ENCODE data around the gene MINDY4. TPM values are rescaled to one million over a fixed set of nuclear protein-coding genes. Genes with fewer than 3 reads are reported as not detected.
"Not testable (repeated sequence)": the region's sequence is repeated elsewhere in the genome, so short reads cannot be mapped to it uniquely, and the experiment has no call there.

Gene MINDY4
- total RNA-seq, 1 donor from 2014 or later, result 2.0 TPM

GRCh38 chr7:30831936-30832335 is 60.7 kb downstream of the MINDY4 start:
- no peak for DNase-seq (ENCODE audit: low read depth)

- not testable (repeated sequence) for DNase-seq (ENCODE audit: low read depth)
These were observed 62.9 kb downstream of the MINDY4 start for GRCh38 chr7:30834017-30834674.

GRCh38 chr7:30835396-30835915 is 64.2 kb downstream of the MINDY4 start:
- DNase-seq (ENCODE audit: low read depth), result no peak

- no peak for DNase-seq (ENCODE audit: low read depth)
These were observed 65.8 kb downstream of the MINDY4 start for GRCh38 chr7:30836991-30837390.

DNA sequence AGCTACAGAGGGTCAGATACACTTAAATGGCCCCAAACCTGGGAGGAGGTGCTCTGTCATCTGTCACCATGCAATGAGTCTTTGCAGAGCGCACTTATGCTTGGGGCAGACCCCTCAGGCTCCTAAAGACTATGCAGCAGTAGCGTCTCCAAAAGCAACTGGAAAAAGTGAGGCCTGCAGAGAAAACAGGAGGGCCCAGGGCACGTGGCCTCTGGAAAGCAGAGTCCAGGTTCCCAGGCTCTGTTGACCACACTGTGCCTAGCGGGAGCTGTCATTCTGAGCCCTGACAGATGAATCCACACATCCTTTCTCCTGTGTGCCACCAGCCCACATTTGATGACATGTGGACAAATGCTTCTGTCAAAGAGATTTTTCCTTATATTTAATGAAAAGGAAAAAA is 66.4 kb downstream of the MINDY4 start:
- no peak for DNase-seq (ENCODE audit: low read depth)

DNA sequence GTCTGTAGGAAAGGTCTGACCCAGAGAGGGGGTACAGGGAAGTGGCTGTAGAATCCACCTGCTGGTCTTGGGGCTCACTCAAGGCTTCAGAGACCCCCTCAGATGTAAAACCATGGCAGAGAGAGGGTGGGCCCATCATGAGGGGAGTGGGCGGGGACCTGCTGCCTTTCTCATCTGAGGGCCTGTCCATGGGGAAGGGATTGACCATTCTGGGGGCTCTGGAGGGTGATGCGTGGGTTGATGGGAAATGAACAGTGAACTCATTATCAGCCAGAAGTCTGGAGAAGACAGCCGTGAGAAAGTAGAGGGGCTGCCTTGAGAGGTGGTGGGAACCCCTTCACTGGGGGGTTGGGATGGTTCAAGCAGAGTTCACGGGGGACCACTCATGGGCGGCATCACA is 66.8 kb downstream of the MINDY4 start:
- DNase-seq (ENCODE audit: low read depth), result no peak

GRCh38 chr7:30840141-30841024 is 69.2 kb downstream of the MINDY4 start:
- no peak for DNase-seq (ENCODE audit: low read depth)

DNA sequence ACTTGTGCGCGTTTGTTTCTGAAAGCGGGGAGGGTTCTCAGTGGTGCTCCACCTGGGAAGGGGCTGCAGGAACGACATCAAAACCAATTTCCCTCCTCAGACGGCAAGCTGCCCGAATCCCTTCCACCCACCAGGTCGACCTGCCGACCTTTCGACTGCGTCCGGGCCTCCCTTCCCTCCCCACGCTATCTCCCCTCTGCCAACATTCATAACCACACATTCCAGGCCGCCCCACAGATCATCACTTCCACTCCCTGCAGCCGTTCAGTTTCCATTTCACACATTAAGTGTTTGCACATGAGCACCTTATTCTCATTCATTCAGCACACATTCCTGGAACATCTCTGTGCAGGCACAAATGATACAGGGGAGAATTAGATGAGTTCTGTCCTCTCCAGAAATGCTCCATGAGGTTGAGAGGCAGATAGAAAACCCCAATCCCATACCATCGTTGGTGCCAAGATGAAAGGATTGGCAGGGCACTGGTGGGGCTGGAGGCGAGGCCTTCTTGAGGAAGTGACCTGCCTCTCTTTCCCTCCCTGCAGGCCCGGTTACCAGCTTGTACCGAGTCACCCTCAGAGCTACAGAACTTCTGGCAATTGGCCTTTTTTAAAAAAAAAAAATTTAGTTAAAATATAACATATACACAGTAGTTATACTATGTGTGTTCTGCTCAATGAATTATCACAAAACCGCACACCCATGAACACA is 70.0 kb downstream of the MINDY4 start:
- no peak for DNase-seq (ENCODE audit: low read depth)

DNA sequence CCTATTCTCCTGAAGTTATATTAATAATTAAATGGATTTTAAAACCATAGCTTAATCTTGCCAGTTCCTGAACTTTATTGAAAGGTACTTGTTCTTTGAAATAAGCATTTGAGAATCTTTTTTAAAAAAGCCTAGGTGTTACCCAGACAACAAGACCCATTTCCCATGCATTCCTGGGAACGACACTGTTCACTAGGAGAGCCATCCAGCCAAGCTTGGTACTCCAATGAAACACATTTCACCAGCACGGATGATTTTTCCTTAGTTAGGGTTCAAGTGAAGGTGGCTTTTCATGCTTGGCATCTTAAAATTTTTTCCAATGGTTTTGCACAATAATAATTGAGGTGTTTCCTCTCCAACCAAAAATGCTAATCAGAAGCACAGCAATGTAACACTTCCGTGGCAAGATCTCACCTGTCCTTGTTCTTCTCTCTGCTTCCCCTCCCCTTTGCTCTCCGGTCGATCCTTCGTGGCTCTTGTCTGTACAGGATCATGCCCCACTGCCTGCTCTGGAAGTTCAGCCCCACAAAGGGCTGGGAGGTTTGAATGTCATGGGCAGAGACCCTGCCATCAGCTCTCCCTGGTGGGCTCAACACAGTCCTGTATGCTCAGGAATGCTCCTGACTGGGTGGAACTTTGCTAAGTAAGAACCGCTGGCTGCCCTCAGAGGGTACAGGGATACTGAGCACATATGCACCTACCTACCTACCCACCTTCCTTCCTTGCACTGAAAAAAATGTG is 70.8 kb downstream of the MINDY4 start:
- no peak for DNase-seq (ENCODE audit: low read depth)

DNA sequence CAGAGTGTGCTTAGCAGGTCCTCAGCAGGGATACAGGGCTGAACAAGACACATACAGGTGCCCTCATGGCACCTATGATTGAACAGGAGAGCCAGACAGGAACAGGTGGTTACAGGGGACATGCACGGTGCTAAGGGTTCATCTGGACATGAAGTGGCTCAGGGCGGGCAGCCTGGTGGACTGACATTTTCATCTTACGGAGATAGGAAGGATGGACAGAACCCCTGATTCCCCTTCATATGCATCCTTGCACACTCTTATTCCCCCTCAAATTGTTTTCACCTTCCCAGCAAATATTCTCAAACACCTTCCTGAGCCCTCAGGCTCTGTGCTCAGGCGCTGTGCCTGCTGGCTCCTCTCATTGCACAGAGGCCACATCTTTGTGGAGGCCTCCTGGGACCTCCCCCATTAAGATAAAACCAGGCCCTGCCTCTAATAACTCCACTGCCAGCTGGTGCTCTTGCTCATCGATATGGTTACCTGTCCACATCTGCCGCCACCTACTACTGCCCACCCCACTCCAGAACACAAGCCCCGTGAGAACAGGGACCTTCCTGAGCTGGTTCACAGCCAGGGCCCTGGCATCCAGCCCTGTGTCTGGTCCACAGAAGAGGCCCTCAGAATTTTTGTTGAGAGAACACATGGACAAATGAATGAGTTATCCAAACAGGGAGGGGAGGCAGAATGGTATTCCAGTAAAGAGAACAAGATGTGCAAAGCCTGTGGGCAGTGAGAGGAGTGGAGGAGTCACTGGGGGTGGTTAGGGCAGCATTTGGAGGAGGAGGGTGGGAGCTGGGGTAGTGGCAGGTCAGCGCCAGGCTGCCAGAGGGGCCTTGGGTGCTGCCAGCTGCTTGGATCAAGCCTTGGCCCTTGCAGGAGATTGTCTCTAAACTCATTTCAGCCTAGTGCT is 71.6 kb downstream of the MINDY4 start:
- DNase-seq (ENCODE audit: low read depth), result no peak

DNA sequence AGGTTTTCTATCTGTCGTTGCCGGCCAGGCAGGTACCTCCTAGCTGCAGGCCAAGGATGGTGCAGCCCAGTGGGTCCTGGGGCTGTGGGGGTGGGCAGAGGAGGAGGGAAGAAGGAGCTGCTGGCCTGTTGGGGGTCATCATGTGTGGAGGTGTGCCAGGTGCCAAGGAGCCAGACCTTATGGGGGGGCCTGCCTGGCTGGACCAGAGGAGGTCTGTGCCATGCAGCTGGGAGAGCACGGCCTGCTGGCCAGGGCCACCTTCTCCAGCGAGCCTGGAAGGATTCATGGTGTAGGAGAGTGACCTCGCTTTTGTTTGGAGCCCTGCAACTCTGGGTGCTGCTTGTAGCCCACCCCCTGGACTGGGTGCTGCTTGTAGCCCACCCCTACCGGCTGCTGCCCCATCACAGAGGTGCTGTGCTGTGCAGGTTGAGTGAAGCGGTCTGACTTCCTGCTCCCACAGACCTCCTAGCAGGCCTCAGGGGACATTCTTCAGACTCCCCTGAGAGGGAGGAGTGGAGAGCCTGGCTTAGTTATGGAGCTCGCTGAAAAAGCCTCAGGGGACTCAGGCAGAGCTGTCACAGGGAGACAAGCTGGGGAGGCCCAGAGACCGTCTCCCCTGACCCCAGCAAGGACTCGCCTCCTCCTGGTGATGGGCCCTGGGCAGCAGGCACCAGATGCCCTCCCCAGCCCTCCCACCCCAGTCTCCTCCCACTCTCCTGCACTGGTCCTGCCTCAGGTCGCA is 72.7 kb downstream of the MINDY4 start:
- no peak for DNase-seq (ENCODE audit: low read depth)

DNA sequence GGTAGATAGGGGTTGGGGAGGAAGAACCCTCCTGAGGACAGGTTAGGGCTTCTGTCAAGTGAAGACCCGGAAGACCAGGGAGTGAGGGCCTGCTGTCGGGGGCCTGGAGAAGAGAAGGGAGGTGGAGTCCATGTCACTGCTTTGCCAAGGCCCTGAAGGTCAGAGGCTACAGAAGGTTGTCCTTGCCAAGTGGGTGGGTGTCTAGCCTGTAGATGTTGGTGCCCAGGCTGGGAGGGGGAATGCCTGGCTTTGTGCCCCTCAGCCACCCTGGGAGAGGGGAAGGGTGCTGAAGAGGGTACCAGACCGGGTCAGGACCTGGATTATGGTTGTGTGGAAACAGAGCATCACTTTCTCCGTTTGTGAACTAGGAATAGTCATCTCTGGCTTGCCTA is 73.3 kb downstream of the MINDY4 start:
- DNase-seq (ENCODE audit: low read depth), result no peak

GRCh38 chr7:30844916-30845315 is 73.7 kb downstream of the MINDY4 start:
- no peak for DNase-seq (ENCODE audit: low read depth)

GRCh38 chr7:30845426-30846135 is 74.4 kb downstream of the MINDY4 start:
- DNase-seq (ENCODE audit: low read depth), result peak; percentile 50

- no peak for DNase-seq (ENCODE audit: low read depth)
These were observed 75.2 kb downstream of the MINDY4 start for GRCh38 chr7:30846378-30846777.

DNA sequence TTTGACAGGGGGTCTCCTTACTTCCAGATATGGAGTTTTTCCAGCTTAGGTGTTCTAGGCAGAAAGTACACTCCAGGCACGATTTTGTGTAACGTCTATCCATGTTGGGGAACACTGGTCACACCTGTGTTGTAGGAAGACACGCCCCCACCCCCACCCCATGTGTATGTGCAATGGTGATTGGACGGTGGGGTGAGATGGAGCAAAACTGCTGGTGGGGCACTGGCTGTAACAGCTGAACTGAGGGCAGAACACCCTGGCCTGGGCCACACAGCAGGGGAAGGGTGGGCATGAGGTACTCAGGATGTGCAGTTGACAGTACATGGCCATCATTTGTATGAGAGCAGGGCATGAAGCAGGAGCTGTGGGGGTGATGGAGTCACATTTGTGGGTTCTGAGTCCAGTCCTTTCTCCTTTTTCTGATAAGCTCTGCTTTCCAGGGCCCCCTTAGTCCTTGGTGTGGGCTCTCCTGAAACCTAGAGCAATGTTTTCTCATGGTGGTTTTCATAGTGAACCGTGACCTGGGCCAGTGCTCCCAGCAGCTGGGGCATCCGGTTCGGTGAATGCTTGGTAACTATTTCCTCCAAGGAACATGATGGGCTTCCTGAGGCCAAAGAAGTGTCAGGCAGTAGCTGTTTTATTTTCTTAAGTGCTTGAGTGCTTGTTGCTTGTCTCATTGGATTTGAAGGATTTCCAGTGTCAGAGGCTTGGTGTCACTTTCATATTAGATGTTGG is 77.1 kb downstream of the MINDY4 start:
- no peak for DNase-seq (ENCODE audit: low read depth)

GRCh38 chr7:30849565-30849964 is 78.3 kb downstream of the MINDY4 start:
- no peak for DNase-seq (ENCODE audit: low read depth)

GRCh38 chr7:30850426-30850825 is 79.2 kb downstream of the MINDY4 start:
- no peak for DNase-seq (ENCODE audit: low read depth)
